Stimulated activated naive CD8-positive, alpha-beta T cell treated with anti-CD3 and anti-CD28 coated beads, Interleukin-15, Interleukin-2, amounts not matched to agents 100 ng/mL and 50 ng/mL, for 24 hours (primary cell): ENCODE measurements around the gene NEK9.

Experiments used
- H3K27ac Mint-ChIP-seq: one replicate; pipeline ENCODE4 v1.8.0; 2021; ENCODE audit warnings: mild to moderate bottlenecking, mixed read lengths
- H3K27me3 Mint-ChIP-seq: one replicate; pipeline ENCODE4 v1.8.0; 2021; ENCODE audit warnings: mixed read lengths
- H3K36me3 Mint-ChIP-seq: one replicate; pipeline ENCODE4 v1.8.0; 2021; ENCODE audit warnings: low read depth, mixed read lengths
- H3K4me1 Mint-ChIP-seq: one replicate; pipeline ENCODE4 v1.8.0; 2021; ENCODE audit warnings: low read depth, mixed read lengths
- H3K4me3 Mint-ChIP-seq: one replicate; pipeline ENCODE4 v1.8.0; 2021; ENCODE audit warnings: mild to moderate bottlenecking, mixed read lengths
- H3K9me3 Mint-ChIP-seq: one replicate; pipeline ENCODE4 v1.8.0; 2021; ENCODE audit warnings: mixed read lengths

The NEK9 gene

DNA sequence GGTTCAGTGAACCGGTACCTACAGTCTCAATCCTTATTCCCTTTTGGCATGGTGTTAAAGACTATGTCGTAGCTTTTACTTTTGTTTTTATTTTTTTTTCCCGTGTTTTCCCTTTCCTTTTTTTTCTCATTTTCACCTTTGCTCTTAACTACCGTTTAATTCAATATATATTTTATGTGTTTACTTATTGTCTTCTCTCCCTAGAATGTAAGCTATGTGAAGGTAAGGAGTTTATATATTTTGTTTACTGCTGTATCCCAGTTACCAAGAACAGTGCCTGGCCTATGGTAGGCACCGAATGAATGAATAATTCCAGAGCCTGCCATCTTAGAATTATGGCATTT lies 75.3 kb downstream of the NEK9 start:
- peak overlapping the region; percentile 89 for H3K4me3 Mint-ChIP-seq
- no peaks in the 10 kb centered on the region for H3K9me3 Mint-ChIP-seq
- H3K27me3 Mint-ChIP-seq: no peaks in the 10 kb centered on the region
- H3K27ac Mint-ChIP-seq: peak overlapping the region; percentile 95
- peaks cover 75% of the 10 kb centered on the region for H3K36me3 Mint-ChIP-seq
- peaks cover 66% of the 10 kb centered on the region for H3K4me1 Mint-ChIP-seq

DNA sequence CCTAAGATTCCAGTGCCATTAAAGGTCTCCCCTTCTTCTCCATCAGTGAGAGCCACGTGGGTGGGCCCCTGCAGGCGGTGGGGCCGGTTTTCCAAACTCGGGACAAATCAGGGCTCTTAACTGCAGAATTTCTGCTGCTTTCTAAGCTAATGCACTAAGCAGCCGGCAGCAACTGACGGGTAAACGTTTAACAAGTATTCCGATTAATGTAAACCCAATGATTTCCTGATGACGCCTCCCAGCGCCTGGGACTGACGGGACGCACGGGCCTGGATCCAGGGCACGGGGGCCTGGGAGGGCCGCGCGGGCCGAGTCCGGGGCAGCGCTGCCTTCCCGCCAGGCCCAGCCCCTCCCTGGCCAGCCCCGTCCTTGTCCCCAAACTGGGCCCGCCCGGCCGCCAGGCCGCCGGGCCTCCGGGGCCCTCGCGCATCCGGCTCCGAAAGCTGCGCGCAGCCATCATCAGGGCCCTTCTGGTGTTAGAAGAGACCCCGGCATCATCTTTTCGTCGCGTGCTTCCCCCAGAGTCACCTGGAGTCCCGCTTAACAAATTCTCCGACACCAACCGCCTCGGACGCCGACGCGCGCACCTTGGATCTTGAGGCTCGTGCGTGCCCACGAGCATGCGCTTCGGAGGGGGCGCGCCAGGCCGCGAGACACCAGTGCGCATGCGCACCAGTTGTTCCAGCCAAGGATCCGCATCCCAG lies 75.8 kb downstream of the NEK9 start, which contains the start of gene MLH3:
MLH3 (minus strand) TSS at position 616 of the 704 bp plus-strand sequence. CDS start 1,812 bp downstream, outside the sequence.
- Mint-ChIP-seq H3K36me3 (peaks cover 74% of the 10 kb centered on the region), H3K27me3 (no peaks in the 10 kb centered on the region), H3K4me1 (peaks cover 66% of the 10 kb centered on the region), H3K27ac (peak within 1 kb of the TSS; percentile 95), H3K9me3 (no peaks in the 10 kb centered on the region), H3K4me3 (peak within 1 kb of the TSS; percentile 89)

DNA sequence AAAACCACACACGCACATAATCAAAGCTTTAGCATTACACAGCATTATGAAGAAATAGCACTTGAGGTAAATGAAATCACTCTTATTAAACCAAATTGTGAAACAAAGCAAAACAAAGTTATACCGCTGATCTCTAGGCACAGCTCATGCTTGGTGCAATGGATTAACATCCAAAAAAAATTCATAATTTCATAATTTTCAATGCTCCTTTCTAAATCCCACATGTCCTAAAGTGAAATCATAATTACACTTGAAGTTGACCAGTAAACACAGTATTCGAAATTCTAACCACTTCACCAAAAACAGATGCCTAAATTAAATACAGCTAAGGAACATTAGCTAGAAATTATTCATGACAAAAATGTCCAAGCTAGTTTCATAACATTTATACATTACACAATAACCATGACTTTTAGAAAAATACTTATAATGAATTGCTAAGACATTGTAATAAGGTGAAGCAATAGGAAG lies 77.1 kb downstream of the NEK9 start:
- no peak overlapping the region for H3K27ac Mint-ChIP-seq
- H3K9me3 Mint-ChIP-seq: no peaks in the 10 kb centered on the region
- no peaks in the 10 kb centered on the region for H3K27me3 Mint-ChIP-seq
- peaks cover 67% of the 10 kb centered on the region for H3K36me3 Mint-ChIP-seq
- peaks cover 71% of the 10 kb centered on the region for H3K4me1 Mint-ChIP-seq
- H3K4me3 Mint-ChIP-seq: peak overlapping the region; percentile 89

DNA sequence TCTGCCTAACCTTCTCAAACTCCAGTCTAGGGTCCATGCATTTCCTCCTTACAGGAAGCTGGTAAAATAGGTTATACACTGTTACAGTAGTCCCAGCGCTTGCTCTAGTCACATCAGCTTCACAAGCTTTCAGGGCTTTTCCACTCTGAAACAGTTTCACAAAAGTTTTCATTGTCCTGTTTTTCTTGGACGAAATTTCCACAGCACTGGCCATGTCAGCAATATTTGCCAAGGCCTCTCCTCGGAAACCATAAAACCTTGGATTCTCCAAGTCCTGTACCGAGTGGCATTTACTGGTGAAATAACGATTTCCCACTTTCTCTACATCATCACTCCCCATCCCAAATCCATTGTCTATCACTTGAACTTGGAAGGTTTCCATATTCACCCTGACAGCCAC lies 77.7 kb downstream of the NEK9 start:
- Mint-ChIP-seq H3K4me3 (peak overlapping the region; percentile 89), H3K4me1 (peaks cover 77% of the 10 kb centered on the region), H3K27ac (no peak overlapping the region), H3K9me3 (no peaks in the 10 kb centered on the region), H3K27me3 (no peaks in the 10 kb centered on the region), H3K36me3 (peaks cover 68% of the 10 kb centered on the region)

DNA sequence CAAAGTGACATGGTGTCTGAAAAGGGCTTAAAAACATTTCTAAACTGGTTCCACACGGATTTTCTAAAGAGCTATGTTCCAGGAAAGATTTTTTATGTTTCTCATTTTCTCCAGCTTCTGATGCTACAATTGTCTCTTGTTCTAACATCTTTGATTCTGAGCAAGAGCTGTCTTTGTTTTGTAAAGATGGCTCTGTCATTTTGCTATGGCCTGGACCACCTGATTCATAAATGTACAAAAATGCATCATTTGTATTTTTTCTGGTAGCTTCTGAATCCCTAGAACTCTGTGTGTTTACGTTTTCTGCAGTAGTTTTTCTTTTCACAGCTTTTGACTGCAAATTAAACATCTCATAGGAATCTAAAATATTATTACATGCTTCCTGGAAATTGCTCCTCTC lies 78.7 kb downstream of the NEK9 start:
- Mint-ChIP-seq H3K27me3 (no peaks in the 10 kb centered on the region), H3K36me3 (peaks cover 65% of the 10 kb centered on the region), H3K4me1 (peaks cover 73% of the 10 kb centered on the region), H3K9me3 (no peaks in the 10 kb centered on the region), H3K4me3 (no peak overlapping the region), H3K27ac (no peak overlapping the region)

DNA sequence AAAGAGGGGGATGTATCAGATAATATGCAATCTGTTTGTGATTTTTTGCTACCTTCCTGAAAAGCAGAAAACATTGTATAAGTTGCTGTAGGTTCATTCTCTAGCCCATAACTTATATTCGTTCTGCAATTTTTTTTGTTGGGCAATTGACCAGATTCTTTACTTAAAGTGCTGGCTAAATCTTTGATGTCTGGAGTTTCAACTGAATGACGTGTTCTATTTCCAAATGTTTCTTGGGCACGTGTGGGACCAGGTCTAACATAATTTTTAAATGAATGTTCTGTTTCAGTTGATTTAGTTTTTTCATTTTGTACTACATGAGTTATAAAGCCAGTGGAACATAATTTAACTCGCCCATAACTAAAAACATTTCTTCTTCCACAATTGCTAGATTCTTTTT lies 79.3 kb downstream of the NEK9 start:
- H3K27me3 Mint-ChIP-seq: no peaks in the 10 kb centered on the region
- H3K4me1 Mint-ChIP-seq: peaks cover 67% of the 10 kb centered on the region
- H3K27ac Mint-ChIP-seq: no peak overlapping the region
- H3K4me3 Mint-ChIP-seq: no peak overlapping the region
- peaks cover 62% of the 10 kb centered on the region for H3K36me3 Mint-ChIP-seq
- no peaks in the 10 kb centered on the region for H3K9me3 Mint-ChIP-seq

DNA sequence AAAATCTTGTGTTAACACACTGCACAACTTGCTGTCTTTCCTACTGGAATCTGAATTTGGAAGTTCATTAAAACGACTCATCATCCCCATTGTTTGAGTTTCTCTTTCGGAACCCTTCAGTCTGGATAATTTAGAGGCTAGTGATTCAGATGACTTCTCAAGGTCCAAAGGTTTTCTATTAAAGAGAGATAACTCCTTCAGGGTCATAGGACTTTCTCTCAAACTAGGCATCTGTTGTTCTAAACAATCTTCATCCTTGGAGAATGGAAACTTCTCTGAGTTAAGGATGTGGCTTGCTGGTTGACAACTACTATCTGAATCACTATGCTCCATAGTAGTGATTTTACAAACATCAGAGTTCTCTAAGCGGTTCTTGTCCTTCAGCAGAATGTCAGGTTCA lies 79.9 kb downstream of the NEK9 start:
- H3K9me3 Mint-ChIP-seq: no peaks in the 10 kb centered on the region
- peaks cover 64% of the 10 kb centered on the region for H3K36me3 Mint-ChIP-seq
- H3K27ac Mint-ChIP-seq: no peak overlapping the region
- no peak overlapping the region for H3K4me3 Mint-ChIP-seq
- no peaks in the 10 kb centered on the region for H3K27me3 Mint-ChIP-seq
- peaks cover 67% of the 10 kb centered on the region for H3K4me1 Mint-ChIP-seq

DNA sequence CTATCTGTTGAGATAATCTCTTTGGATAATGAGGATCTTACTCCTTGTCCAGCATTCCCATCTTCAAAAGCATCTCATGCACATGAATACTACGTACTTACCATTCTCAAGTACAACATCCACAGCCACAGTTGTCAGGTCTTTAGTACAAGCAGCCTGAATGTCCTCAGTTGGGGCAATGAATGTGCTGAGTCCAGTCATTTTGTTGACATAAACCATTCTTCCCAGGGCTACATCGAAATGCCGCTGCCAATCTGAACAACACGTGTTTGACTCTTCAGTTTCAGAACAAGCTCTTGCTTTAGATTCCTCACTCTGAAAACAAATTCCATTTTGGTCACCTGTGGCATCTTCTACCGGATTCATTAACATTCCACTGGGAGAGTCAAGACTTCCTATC lies 80.6 kb downstream of the NEK9 start:
- H3K4me1 Mint-ChIP-seq: peaks cover 63% of the 10 kb centered on the region
- peak overlapping the region; percentile 50 for H3K27ac Mint-ChIP-seq
- no peaks in the 10 kb centered on the region for H3K9me3 Mint-ChIP-seq
- no peaks in the 10 kb centered on the region for H3K27me3 Mint-ChIP-seq
- peaks cover 69% of the 10 kb centered on the region for H3K36me3 Mint-ChIP-seq
- H3K4me3 Mint-ChIP-seq: no peak overlapping the region

DNA sequence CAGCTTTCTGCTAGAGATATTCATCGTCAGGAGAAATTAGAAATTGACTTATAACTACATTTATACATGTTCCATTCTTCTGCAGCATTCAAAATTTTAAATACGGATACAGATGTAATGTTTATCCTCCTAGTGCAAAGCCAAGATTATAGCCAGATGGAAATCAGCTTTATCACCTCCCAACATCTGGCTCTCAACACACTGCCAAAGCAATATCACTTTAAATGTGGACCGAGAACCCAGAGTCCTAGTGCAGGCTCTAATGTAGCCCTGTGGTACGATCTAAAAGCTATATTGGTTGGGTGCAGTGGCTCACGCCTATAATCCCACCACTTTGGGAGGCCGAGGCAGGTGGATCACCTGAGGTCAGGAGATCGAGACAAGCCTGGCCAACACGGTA lies 82.1 kb downstream of the NEK9 start:
- Mint-ChIP-seq H3K36me3 (peaks cover 70% of the 10 kb centered on the region), H3K27me3 (no peaks in the 10 kb centered on the region), H3K4me3 (peak overlapping the region; percentile 9)

DNA sequence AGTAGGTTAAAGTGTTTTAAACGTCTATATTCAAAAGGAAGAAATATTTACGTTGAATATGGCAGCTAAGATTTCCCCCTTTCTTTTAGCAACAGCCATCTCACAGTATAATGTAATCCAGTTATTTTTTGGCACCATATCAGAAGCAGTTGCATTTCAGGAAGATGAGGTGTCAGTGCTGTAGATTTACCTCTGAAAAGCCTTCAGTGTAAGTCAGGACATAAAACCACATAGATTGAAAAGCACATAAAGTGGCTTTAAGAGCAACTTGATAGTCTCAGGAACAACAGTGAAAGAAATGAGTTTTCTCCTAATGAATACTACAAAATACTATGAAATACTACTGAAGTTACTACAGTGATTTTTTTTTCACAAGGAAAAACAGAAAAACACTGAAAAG lies 82.5 kb downstream of the NEK9 start:
- H3K27me3 Mint-ChIP-seq: no peaks in the 10 kb centered on the region
- H3K4me1 Mint-ChIP-seq: peaks cover 46% of the 10 kb centered on the region
- H3K36me3 Mint-ChIP-seq: peaks cover 66% of the 10 kb centered on the region
- H3K4me3 Mint-ChIP-seq: no peak overlapping the region
- no peak overlapping the region for H3K27ac Mint-ChIP-seq
- H3K9me3 Mint-ChIP-seq: no peaks in the 10 kb centered on the region

More for the DNA sequence above, 82.1 kb downstream of the NEK9 start:
- no peak overlapping the region for H3K27ac Mint-ChIP-seq
- H3K4me1 Mint-ChIP-seq: peaks cover 50% of the 10 kb centered on the region
- no peaks in the 10 kb centered on the region for H3K9me3 Mint-ChIP-seq

DNA sequence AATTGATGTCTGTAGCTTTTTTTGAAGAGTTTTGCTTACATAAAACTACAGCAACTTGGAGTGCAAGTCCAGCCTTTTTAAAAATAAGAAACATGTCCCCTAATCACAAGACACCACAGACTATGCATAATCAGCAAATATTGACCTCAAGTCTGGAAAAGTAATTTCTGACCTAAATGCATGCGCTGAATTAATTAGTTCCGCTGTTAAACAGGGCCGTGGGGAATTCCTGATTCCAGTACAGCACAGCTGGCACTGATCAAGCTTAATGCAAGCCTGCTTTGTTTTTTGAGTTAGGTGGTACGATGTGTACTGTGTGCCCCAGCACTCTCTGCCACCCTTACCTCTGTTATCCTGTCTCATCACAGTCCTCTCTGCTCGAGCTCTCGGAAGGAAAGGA lies 84.8 kb downstream of the NEK9 start:
- H3K36me3 Mint-ChIP-seq: peaks cover 55% of the 10 kb centered on the region
- no peak overlapping the region for H3K27ac Mint-ChIP-seq
- no peaks in the 10 kb centered on the region for H3K9me3 Mint-ChIP-seq
- no peak overlapping the region for H3K4me3 Mint-ChIP-seq
- H3K4me1 Mint-ChIP-seq: peaks cover 28% of the 10 kb centered on the region
- H3K27me3 Mint-ChIP-seq: no peaks in the 10 kb centered on the region

DNA sequence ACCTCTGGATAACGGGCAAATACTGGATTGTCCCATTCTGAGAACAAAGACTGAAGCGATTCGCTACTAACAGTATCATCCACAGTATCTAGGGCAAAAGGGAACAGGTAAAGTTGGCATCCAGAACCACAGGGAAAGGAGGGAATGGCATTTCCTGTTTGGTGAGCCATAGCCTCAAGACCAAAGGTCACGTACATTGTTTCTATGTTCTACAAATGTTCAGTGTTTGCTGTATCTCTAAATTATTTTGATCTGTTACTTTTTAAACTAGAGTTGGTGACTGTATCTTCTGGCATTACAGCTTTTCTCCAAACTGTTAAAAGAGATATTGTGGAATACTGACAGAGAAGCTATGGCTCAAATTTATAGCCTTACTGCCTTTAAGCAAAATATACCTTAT lies 85.2 kb downstream of the NEK9 start:
- Mint-ChIP-seq H3K27me3 (no peaks in the 10 kb centered on the region), H3K4me1 (peaks cover 24% of the 10 kb centered on the region), H3K9me3 (no peaks in the 10 kb centered on the region), H3K4me3 (no peak overlapping the region), H3K27ac (no peak overlapping the region), H3K36me3 (peaks cover 55% of the 10 kb centered on the region)

DNA sequence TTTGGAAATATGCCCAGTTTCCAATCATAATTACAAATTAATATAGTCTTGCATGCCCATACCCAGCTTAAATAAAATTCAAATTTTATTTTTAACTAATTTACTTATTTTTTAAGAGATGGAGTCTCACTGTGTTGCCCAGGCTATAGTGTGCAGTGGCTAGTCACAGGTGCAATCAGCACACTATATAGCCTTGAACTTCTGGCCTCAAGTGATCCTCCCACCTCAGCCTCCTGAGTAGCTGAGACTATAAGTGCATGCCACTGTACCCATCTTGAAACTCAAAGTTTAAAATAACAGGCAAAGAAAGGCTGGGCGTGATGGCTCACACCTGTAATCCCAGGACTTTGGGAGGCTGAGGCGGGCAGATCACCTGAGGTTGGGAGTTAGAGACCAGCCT lies 85.9 kb downstream of the NEK9 start:
- Mint-ChIP-seq H3K4me3 (no peak overlapping the region), H3K36me3 (peaks cover 55% of the 10 kb centered on the region), H3K4me1 (peaks cover 18% of the 10 kb centered on the region), H3K27me3 (no peaks in the 10 kb centered on the region), H3K9me3 (no peaks in the 10 kb centered on the region), H3K27ac (no peak overlapping the region)

DNA sequence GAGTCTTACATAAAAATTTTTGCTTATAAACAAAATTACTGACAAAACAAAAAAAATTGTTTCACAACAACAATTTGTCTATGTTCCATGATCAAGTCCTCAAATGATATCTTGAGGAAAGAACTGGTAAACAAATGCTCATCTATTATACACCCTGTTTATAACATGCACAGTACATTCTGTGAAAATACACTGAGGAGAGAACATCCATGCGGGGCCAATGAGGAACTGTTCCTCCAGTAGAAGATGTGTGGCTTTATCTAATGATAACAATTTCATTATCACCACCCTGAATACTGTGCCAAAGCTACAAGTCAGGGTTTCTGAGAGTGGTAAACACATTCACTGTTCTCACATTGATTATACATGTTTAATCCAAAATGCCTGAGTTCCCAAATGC lies 86.3 kb downstream of the NEK9 start:
- Mint-ChIP-seq H3K4me3 (no peak overlapping the region), H3K27ac (no peak overlapping the region), H3K27me3 (no peaks in the 10 kb centered on the region), H3K36me3 (peaks cover 59% of the 10 kb centered on the region), H3K9me3 (no peaks in the 10 kb centered on the region), H3K4me1 (peaks cover 14% of the 10 kb centered on the region)

DNA sequence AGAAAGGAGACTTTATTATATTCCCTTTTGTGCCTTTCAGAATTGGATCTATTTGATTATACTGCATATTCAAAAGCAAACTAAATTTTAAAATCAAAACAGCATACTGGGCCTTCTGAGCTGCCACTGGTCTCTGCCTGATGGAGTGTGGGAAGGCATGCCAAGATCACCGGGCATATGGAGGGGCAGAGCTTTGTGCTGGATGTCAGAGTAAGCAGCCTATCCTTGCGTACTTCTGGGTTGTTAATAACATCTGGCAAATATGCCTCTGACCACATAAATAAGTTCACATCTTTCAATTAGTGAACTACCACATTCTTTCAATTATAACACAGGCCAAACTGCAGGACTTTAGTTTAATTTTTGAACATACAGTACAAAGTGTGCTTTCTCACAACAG lies 93.9 kb downstream of the NEK9 start:
- Mint-ChIP-seq H3K36me3 (peaks cover 60% of the 10 kb centered on the region), H3K27me3 (no peaks in the 10 kb centered on the region), H3K27ac (no peak overlapping the region), H3K4me1 (no peaks in the 10 kb centered on the region), H3K4me3 (no peak overlapping the region), H3K9me3 (no peaks in the 10 kb centered on the region)

DNA sequence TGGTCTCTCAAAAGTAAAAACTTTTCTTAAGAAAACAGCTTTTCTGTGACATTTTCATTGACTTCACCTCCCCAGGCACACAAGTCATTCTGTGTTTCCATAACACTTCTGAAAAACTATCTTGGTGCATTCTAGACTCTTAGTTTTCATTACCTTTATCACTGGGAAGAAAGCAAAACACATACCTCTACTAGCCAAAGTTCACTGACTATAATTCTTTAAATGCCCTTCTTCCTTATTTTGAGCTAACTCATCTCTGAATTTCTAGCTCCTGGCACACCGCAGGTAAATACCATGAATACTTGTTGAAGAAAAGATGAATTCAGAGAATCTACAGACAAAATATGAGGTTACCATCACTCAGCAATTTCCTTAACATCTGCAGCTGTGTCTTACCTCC lies 96.7 kb downstream of the NEK9 start:
- Mint-ChIP-seq H3K27me3 (no peaks in the 10 kb centered on the region), H3K27ac (no peak overlapping the region), H3K9me3 (no peaks in the 10 kb centered on the region), H3K36me3 (peaks cover 43% of the 10 kb centered on the region), H3K4me3 (no peak overlapping the region), H3K4me1 (no peaks in the 10 kb centered on the region)
